H1 (cell line): Measurements from ENCODE around the gene AGPS. TPM values are rescaled to one million over a fixed set of nuclear protein-coding genes. Genes with fewer than 3 reads are reported as not detected.

Experiments
- CBX5 ChIP-seq: fragments of 300-800, 300-1000 bp; sonication (generic); IDR thresholded peaks from 2 replicates; pipeline ENCODE4 v1.7.1; 2016; ENCODE audit warnings: antibody characterized with exemption, low read length, low read depth
- SRF ChIP-seq: IDR thresholded peaks from 2 replicates; pipeline ENCODE4 v1.6.1; 2011; ENCODE audit warnings: mild to moderate bottlenecking, low read depth, low read length, moderate library complexity
- polyA plus RNA-seq, 7 experiments: library from polyadenylated mRNA; depleted of rRNA in 3 of 7; stranded (reverse) in 5 of 7; unstranded in 2 of 7; fragments of >200 nt in 5 of 7; fragments of 200-250 nt in 2 of 7; gene quantifications; 1 replicate in 5 of 7; 2 replicates in 1 of 7; 4 replicates in 1 of 7; pipeline versions ENCODE4 v1.2.1 to v1.2.3, GENCODE V29; 2011 to 2013; ENCODE audit warnings: missing spikeins in 2 of 7, mixed read lengths in 2 of 7
- total RNA-seq: library from RNA; stranded (reverse); fragmentation: NEBNext Ultra II Directional; extraction: Animal tissue kit (Norgen Biotek cat#: 25700); gene quantifications from 2 replicates; pipeline ENCODE4 v1.2.1, GENCODE V29; 2021

The AGPS gene
- total and polyA plus RNA-seq, 2 of the 8 experiments (the other 6 are each of a cell fraction or from before 2014, with no cell fraction given) = 7.3 to 57.8 TPM

- TF ChIP-seq SRF (no peak), CBX5 (no peak)
Measured at GRCh38 chr2:177467646-177468045, 75.1 kb downstream of the AGPS start (continued).
